ENCODE data around the gene WDFY1.
"Not testable (repeated sequence)": the region's sequence is repeated elsewhere in the genome, so short reads cannot be mapped to it uniquely, and the experiment has no call there.

WDFY1 gene

GRCh38 chr2:223880796-223881195 lies 64.3 kb downstream of the WDFY1 start:
- Histone ChIP-seq H3K9ac (ENCODE audit: insufficient read length, low read depth) (no peak overlapping the region), H3K27me3 (ENCODE audit: insufficient read depth, insufficient read length) (no peaks in the 10 kb centered on the region), H3K4me1 (ENCODE audit: insufficient read depth, insufficient read length) (peaks cover 5% of the 10 kb centered on the region), H3K36me3 (ENCODE audit: insufficient read depth, insufficient read length, low read length) (peaks cover 53% of the 10 kb centered on the region), H3K4me3 (ENCODE audit: insufficient read length, low read depth) (no peak overlapping the region), H3K9me3 (ENCODE audit: insufficient read depth, low read length) (no peaks in the 10 kb centered on the region)
- TF ChIP-seq SUZ12 (IDR thresholded peaks at IDR 0.05; ENCODE audit: extremely low read depth, insufficient read depth, insufficient read length) (no peak), YY1 (IDR thresholded peaks at IDR 0.05; ENCODE audit: insufficient read depth, insufficient read length) (no peak), ZNF274 (IDR thresholded peaks at IDR 0.05; ENCODE audit: low read depth, low read length) (no peak)
- no peak for DNase-seq (ENCODE audit: low read depth, low spot score)

- Histone ChIP-seq H3K9me3 (ENCODE audit: insufficient read depth, low read length) (no peaks in the 10 kb centered on the region), H3K9ac (ENCODE audit: insufficient read length, low read depth) (no peak overlapping the region), H3K4me1 (ENCODE audit: insufficient read depth, insufficient read length) (peaks cover 5% of the 10 kb centered on the region), H3K27me3 (ENCODE audit: insufficient read depth, insufficient read length) (no peaks in the 10 kb centered on the region), H3K4me3 (ENCODE audit: insufficient read length, low read depth) (no peak overlapping the region), H3K36me3 (ENCODE audit: insufficient read depth, insufficient read length, low read length) (peaks cover 51% of the 10 kb centered on the region)
- no peak for TF ChIP-seq SUZ12 (IDR thresholded peaks at IDR 0.05; ENCODE audit: extremely low read depth, insufficient read depth, insufficient read length)
- TF ChIP-seq YY1 (IDR thresholded peaks at IDR 0.05; ENCODE audit: insufficient read depth, insufficient read length), result no peak
- TF ChIP-seq ZNF274 (IDR thresholded peaks at IDR 0.05; ENCODE audit: low read depth, low read length), result no peak
- no peak for DNase-seq (ENCODE audit: low read depth, low spot score)
These were observed 67.3 kb downstream of the WDFY1 start for GRCh38 chr2:223877721-223878410.

DNA sequence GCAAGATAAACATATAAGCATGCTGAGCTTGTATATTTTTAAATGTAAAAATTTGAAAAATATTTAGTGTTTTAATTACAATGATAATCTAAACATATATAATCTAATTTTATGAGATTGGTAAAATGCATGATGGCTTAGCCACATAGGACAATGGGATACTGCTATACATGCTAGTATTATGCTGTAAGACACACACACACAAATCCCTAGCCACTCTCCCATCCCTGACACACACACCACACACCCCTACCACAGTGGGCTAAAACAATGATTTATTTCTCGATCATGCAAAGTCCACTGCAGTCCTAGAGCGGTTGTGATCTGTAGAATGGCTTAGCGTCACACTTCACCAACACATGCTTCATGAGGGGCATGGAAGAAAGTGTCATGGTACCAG lies 71.5 kb downstream of the WDFY1 start:
- TF ChIP-seq YY1 (IDR thresholded peaks at IDR 0.05; ENCODE audit: insufficient read depth, insufficient read length), result no peak
- TF ChIP-seq ZNF274 (IDR thresholded peaks at IDR 0.05; ENCODE audit: low read depth, low read length), result no peak

DNA sequence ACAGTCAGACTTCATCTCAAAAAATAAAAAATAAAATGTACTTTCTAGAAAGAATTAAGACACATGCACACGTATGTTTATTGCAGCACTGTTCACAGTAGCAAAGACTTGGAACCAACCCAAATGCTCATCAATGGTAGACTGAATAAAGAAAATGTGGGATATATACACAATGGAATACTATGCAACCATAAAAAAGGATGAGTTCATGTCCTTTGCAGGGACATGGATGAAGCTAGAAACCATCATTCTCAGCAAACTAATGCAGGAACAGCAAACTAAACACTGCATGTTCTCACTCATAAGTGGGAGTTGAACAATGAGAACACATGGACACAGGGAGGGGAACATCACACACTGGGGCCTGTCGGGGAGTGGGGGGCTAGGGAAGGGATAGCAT lies 72.4 kb downstream of the WDFY1 start:
- not testable (repeated sequence) for H3K27me3 ChIP-seq (ENCODE audit: insufficient read depth, insufficient read length); DNase-seq (ENCODE audit: low read depth, low spot score); H3K4me1 ChIP-seq (ENCODE audit: insufficient read depth, insufficient read length); H3K9ac ChIP-seq (ENCODE audit: insufficient read length, low read depth); H3K4me3 ChIP-seq (ENCODE audit: insufficient read length, low read depth); H3K9me3 ChIP-seq (ENCODE audit: insufficient read depth, low read length)
- peaks cover 18% of the 10 kb centered on the region for H3K36me3 ChIP-seq (ENCODE audit: insufficient read depth, insufficient read length, low read length)

More for the DNA sequence above, 71.5 kb downstream of the WDFY1 start:
- Histone ChIP-seq H3K27me3 (ENCODE audit: insufficient read depth, insufficient read length) (no peaks in the 10 kb centered on the region), H3K4me3 (ENCODE audit: insufficient read length, low read depth) (no peak overlapping the region), H3K9me3 (ENCODE audit: insufficient read depth, low read length) (no peaks in the 10 kb centered on the region), H3K9ac (ENCODE audit: insufficient read length, low read depth) (no peak overlapping the region), H3K36me3 (ENCODE audit: insufficient read depth, insufficient read length, low read length) (peaks cover 25% of the 10 kb centered on the region), H3K4me1 (ENCODE audit: insufficient read depth, insufficient read length) (peaks cover 5% of the 10 kb centered on the region)
- DNase-seq (ENCODE audit: low read depth, low spot score), result no peak

- H3K4me3 ChIP-seq (ENCODE audit: insufficient read length, low read depth); H3K27me3 ChIP-seq (ENCODE audit: insufficient read depth, insufficient read length); H3K4me1 ChIP-seq (ENCODE audit: insufficient read depth, insufficient read length); H3K9me3 ChIP-seq (ENCODE audit: insufficient read depth, low read length); H3K9ac ChIP-seq (ENCODE audit: insufficient read length, low read depth); DNase-seq (ENCODE audit: low read depth, low spot score): not testable (repeated sequence)
- H3K36me3 ChIP-seq (ENCODE audit: insufficient read depth, insufficient read length, low read length), result peaks cover 18% of the 10 kb centered on the region
These were observed 73.5 kb downstream of the WDFY1 start for GRCh38 chr2:223871661-223872060.

DNA sequence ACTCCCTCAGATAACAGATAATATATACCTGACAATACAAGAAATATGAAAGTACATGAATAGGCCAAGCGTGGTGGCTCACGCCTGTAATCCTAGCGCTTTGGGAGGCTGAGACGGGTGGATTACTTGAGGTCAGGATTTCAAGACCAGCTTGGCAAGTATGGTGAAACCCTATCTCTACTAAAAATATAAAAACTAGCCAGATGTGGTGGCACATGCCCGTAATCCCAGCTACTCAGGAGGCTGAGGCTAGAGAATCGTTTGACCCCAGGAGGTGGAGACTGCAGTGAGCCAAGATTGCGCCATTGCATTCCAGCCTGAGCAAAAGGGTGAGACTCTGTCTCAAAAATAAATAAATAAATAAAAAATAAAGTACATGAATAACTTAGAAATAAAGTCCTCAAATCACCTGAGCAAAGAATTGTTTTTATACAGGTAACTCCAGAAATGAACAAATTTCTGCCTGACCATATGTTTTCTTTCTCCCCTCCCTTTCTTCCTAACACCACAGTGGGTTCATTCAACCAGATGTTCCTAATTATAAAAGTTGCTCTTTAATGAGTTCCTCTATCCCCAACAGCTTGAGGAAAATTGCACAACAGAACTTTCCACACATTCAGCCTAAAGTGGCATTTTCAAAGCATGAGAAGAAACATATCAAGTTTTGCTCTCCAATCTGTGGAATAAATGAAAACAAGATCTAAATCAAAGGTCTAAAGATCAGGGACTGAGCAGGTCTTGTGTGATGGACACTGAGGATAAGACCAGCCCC lies 74.1 kb downstream of the WDFY1 start:
- no peak for DNase-seq (ENCODE audit: low read depth, low spot score)
- no peak for TF ChIP-seq SUZ12 (IDR thresholded peaks at IDR 0.05; ENCODE audit: extremely low read depth, insufficient read depth, insufficient read length)
- TF ChIP-seq YY1 (IDR thresholded peaks at IDR 0.05; ENCODE audit: insufficient read depth, insufficient read length), result no peak
- no peak for TF ChIP-seq ZNF274 (IDR thresholded peaks at IDR 0.05; ENCODE audit: low read depth, low read length)
- H3K4me1 ChIP-seq (ENCODE audit: insufficient read depth, insufficient read length), result no peaks in the 10 kb centered on the region

DNA sequence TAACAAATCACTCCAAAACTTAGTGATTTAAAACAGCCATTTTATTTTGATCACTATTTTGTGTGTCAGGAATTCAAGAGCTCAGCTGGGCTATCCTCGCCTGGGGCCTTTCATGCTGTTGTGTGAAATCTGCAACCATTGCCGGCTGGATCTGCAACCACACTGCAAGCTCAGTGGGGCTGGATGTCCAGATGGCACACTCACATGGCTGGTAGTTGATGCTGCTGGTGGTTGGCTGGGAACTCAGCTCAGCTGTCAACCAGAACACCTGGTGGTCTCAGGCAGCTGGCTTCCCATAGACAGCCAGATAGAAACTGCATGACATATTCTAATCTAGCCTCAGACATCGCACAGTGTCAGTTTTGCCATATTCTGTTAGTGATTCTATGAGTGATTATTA lies 77.1 kb downstream of the WDFY1 start:
- H3K27me3 ChIP-seq (ENCODE audit: insufficient read depth, insufficient read length), result no peaks in the 10 kb centered on the region
- DNase-seq (ENCODE audit: low read depth, low spot score), result no peak
- no peaks in the 10 kb centered on the region for H3K36me3 ChIP-seq (ENCODE audit: insufficient read depth, insufficient read length, low read length)
- no peak overlapping the region for H3K9ac ChIP-seq (ENCODE audit: insufficient read length, low read depth)
- no peaks in the 10 kb centered on the region for H3K4me1 ChIP-seq (ENCODE audit: insufficient read depth, insufficient read length)
- H3K4me3 ChIP-seq (ENCODE audit: insufficient read length, low read depth), result no peak overlapping the region
- no peaks in the 10 kb centered on the region for H3K9me3 ChIP-seq (ENCODE audit: insufficient read depth, low read length)
- TF ChIP-seq ZNF274 (IDR thresholded peaks at IDR 0.05; ENCODE audit: low read depth, low read length), result no peak
- TF ChIP-seq YY1 (IDR thresholded peaks at IDR 0.05; ENCODE audit: insufficient read depth, insufficient read length), result no peak
- TF ChIP-seq SUZ12 (IDR thresholded peaks at IDR 0.05; ENCODE audit: extremely low read depth, insufficient read depth, insufficient read length), result no peak

More for the DNA sequence above, 74.1 kb downstream of the WDFY1 start:
- Histone ChIP-seq H3K9ac (ENCODE audit: insufficient read length, low read depth) (no peak overlapping the region), H3K36me3 (ENCODE audit: insufficient read depth, insufficient read length, low read length) (peaks cover 16% of the 10 kb centered on the region), H3K9me3 (ENCODE audit: insufficient read depth, low read length) (no peaks in the 10 kb centered on the region), H3K27me3 (ENCODE audit: insufficient read depth, insufficient read length) (no peaks in the 10 kb centered on the region), H3K4me3 (ENCODE audit: insufficient read length, low read depth) (no peak overlapping the region)
